GM19467 (cell line): ENCODE results near the gene SEPSECS.

Source experiments
- ATAC-seq: cut with Tn5 transposase; IDR thresholded peaks from one replicate; pipeline ENCODE4 v1.9.1; 2021; ENCODE audit warnings: mild to moderate bottlenecking, moderate library complexity; ENCODE audit not compliant: unreplicated experiment

SEPSECS gene

GRCh38 chr4:25157081-25157480 is 3.2 kb downstream of the SEPSECS start:
- ATAC-seq = no peak

GRCh38 chr4:25155947-25156346 is 4.3 kb downstream of the SEPSECS start:
- no peak for ATAC-seq

GRCh38 chr4:25154594-25155265 is 5.5 kb downstream of the SEPSECS start:
- ATAC-seq = no peak

- no peak for ATAC-seq
These were observed 14.2 kb downstream of the SEPSECS start for GRCh38 chr4:25146076-25146475.

GRCh38 chr4:25144870-25145481 is 15.3 kb downstream of the SEPSECS start:
- ATAC-seq = no peak

- ATAC-seq = no peak
These were observed 17.8 kb downstream of the SEPSECS start for GRCh38 chr4:25142468-25142867.

GRCh38 chr4:25141592-25141991 is 18.7 kb downstream of the SEPSECS start:
- no peak for ATAC-seq

- ATAC-seq = no peak
These were observed 27.1 kb downstream of the SEPSECS start for GRCh38 chr4:25133132-25133531.

GRCh38 chr4:25131926-25132325 is 28.3 kb downstream of the SEPSECS start:
- no peak for ATAC-seq

GRCh38 chr4:25131381-25131780 is 28.9 kb downstream of the SEPSECS start:
- ATAC-seq = no peak

- no peak for ATAC-seq
These were observed 30.3 kb downstream of the SEPSECS start for GRCh38 chr4:25129917-25130316.

- no peak for ATAC-seq
These were observed 31.6 kb downstream of the SEPSECS start for GRCh38 chr4:25128671-25129070.

- ATAC-seq = peak; percentile 91
These were observed 37.0 kb downstream of the SEPSECS start for GRCh38 chr4:25123236-25123635.

GRCh38 chr4:25120146-25120940 is 39.9 kb downstream of the SEPSECS start:
- ATAC-seq = no peak

- ATAC-seq = no peak
These were observed 42.4 kb downstream of the SEPSECS start for GRCh38 chr4:25117716-25118472.

GRCh38 chr4:25117274-25117673 is 43.0 kb downstream of the SEPSECS start:
- ATAC-seq = no peak

GRCh38 chr4:25113915-25114904 is 46.0 kb downstream of the SEPSECS start:
- no peak for ATAC-seq

GRCh38 chr4:25112995-25113380 is 47.3 kb downstream of the SEPSECS start:
- ATAC-seq = no peak

GRCh38 chr4:25112366-25112994 is 47.8 kb downstream of the SEPSECS start:
- no peak for ATAC-seq
